T-helper 2 cell treated with Interferon-gamma antibody and Interleukin-4, amounts not matched to agents 100 ng/mL and 5 ng/mL, for 36 hours (primary cell): ENCODE measurements around the gene PER1. TPM values are rescaled to one million over a fixed set of nuclear protein-coding genes. Genes with fewer than 3 reads are reported as not detected.
"Not testable (repeated sequence)": the region's sequence is repeated elsewhere in the genome, so short reads cannot be mapped to it uniquely, and the experiment has no call there.

Experiments
- intact Hi-C: fragments of 100-400 bp; cut with micrococcal nuclease; formaldehyde crosslinking; loops from one replicate; pipeline ENCODE4 v1.15.1; 2023
- total RNA-seq: library from RNA; stranded (reverse); gene quantifications from 2 replicates; pipeline ENCODE4 v1.2.3, GENCODE V29; 2022

Gene PER1
- total RNA-seq, 1 donor from 2014 or later = 26.4 TPM

DNA sequence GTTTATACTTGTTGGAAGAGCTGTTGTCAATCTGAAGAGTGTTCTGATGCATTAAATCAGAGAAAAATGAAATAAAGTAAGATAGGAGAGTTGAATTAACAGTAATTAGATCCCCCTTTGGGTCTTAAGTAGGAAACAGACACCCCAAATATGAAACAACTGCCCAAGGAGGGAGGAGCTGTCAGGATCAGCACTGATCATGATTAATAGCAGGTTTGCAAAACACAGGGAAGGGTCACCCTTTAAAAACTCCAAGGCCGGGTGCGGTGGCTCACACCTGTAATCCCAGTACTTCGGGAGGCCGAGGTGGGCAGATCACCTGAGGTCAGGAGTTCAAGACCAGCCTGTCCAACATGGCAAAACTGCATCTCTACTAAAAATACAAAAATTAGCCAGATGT, 45.2 kb downstream of the PER1 start:
- intact Hi-C loops = not testable (repeated sequence)

DNA sequence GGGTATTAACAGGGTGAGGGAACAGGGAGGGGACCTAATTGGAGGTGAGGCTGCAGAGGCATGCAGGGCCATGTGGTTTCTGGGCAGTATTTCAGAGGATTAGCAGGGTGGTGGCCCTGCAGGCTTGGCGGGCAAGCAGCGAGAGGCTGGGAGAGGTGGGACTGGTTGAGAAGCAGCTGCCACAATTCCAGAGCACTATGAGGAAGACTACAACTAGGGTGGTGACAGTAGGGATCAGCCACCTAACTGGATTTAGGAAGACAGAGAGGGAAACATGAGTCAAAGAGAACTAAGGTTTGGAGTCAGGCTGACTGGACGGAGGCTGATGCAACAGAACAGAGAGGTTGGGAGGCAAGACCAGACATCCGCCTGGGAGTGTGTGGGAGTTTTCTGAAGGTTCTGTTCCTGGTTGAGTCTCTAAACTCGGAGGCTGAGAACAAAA, 46.2 kb downstream of the PER1 start:
- intact Hi-C loops = no loop called here

- intact Hi-C loops = no loop called here
Observed at GRCh38 chr17:8104911-8105310, 47.3 kb downstream of the PER1 start.

DNA sequence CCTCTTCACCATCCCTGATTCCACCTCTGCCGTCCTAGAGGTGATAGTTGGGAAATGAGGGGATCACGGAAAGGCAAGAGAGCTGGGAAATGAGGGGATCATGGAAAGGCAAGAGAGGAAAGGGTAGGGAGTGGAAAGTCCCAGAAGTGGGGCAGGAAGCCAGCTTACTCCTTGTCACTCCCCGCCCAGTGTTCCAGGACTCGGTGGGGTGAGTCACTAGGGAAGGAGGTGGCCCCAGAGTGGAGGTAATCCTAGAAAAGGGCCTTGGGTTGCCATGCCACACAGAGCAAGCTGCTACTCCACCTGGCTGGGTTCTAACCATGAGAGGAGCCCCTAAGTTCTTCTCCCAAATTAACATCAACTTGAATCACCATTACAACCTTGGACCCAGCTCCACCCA, 48.7 kb downstream of the PER1 start:
- intact Hi-C loops = no loop called here

GRCh38 chr17:8101721-8102120, 50.5 kb downstream of the PER1 start:
- intact Hi-C loops = no loop called here

DNA sequence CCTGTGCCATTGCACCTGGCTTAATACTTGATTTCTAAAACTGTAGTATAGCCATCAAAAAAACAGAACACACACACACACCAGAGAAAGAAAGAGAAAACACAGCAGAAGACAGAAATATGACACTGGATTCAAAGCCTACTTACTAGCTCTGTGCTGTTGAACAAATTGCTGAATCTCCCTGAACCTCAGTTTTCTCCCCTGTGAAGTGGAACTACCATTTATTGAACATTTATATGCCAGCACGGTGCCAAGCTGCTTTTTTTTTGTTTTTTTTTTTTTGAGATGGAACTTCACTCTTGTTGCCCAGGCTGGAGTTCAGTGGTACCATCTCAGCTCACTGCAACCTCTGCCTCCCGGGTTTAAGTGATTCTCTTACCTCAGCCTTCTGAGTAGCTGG, 51.4 kb downstream of the PER1 start:
- intact Hi-C loops = no loop called here

DNA sequence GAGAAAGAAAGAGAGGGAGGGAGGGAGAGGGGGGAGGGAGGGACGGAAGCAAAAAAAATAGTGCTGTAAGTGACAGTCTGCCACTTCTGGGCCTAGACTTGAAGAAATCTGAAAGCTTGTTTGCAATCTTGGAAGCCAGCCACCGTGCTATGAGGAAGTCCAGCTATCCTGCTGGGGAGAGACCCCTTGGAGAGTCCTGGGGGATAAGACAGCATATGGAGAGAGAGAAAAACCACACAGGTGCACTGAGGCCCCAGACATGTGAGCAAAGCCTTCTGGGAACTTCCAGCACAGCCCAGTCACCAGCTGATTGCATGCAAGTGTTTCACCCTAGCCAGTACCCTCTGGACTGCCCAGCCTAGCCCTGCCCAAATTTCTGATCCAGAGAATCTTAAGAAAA, 52.1 kb downstream of the PER1 start:
- intact Hi-C loops = no loop called here

- intact Hi-C loops = no loop called here
Observed at GRCh38 chr17:8096541-8096940, 55.7 kb downstream of the PER1 start.

DNA sequence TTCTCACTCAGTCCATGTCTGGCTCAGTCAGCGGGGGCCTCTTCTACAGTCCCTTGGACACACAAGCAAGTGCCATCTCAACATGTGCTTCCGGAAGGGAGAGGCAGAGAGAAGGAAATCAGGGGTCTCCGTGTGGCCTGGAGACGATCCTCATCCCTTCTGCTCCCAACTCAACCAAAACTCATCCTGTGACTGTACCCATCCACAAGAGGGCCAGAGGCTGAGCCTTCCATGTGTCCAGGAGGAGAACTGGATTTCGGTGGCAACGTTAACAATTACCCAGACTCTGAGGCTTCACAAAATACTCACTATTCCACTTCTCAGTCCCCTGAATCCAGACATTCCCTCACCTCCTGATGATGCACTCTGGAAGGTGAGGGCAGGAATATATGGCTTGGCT, 56.8 kb downstream of the PER1 start:
- intact Hi-C loops = loop anchor here (2.0 kb wide), 1 partner anchor 15 kb away; no protein-coding TSS in a partner anchor

DNA sequence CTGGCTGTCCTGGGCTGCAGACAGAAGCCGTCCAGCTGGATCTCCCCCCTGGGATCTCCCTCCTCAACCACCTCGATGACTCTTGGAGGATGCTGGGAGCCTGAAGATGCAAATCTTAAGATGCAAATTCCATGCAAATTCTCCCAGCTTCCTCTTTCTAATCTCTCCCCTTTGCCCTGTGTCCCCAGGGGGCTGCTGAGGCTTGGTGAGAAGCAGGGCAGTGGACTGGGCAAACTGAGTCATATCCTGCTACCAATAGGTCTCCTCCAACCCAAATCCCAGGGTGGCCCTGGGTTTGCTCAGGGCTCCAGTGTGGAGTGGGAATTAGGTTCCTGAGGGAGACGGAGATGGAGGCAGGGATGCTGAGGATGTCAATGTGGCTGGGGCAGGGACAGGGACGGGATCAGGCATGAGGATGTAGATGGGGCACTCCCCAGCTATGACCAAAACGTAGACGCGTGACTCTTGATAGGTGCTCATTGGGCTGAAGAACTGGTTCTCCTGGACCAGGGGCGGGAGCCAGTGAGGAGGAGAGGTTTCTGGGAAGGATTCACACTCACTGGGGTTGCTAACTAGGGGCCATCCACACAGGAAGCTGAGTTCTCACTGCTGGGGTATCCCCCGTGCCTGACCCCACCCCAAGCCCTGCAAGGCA, 61.0 kb downstream of the PER1 start:
- intact Hi-C loops = no loop called here

Other genes with a start within 250 kb of the PER1 start
- 3.6 TPM in 2 replicates for gene RNF227, start 236.1 kb downstream of the PER1 start, total RNA-seq
- 9.2 and 10.7 TPM in 2 replicates for gene KCNAB3, start 222.5 kb downstream of the PER1 start, total RNA-seq
- 216 and 217 TPM in 2 replicates for gene TRAPPC1, start 220.5 kb downstream of the PER1 start, total RNA-seq
- 54.4 and 58.1 TPM in 2 replicates for gene CNTROB, start 220.2 kb downstream of the PER1 start, total RNA-seq
- gene GUCY2D, start 149.8 kb downstream of the PER1 start, total RNA-seq = 0.05 TPM in 1 of 2 replicates, not detected in the other
- gene ALOX15B, start 113.3 kb downstream of the PER1 start, total RNA-seq = not detected in 2 replicates
- gene ALOX12B, start 64.7 kb downstream of the PER1 start, total RNA-seq = not detected in 2 replicates
- not detected in 2 replicates for gene ALOXE3, start 33.9 kb downstream of the PER1 start, total RNA-seq
- 0.55 and 0.61 TPM in 2 replicates for gene HES7, start 28.3 kb downstream of the PER1 start, total RNA-seq
- 64.6 and 67.0 TPM in 2 replicates for gene VAMP2, start 10.5 kb upstream of the PER1 start, total RNA-seq
- 26.1 and 26.4 TPM in 2 replicates for gene TMEM107, start 24.0 kb upstream of the PER1 start, total RNA-seq
- 11.5 and 11.6 TPM in 2 replicates for gene BORCS6, start 37.8 kb upstream of the PER1 start, total RNA-seq
- 153 and 157 TPM in 2 replicates for gene AURKB, start 58.2 kb upstream of the PER1 start, total RNA-seq
- gene CTC1, start 95.7 kb upstream of the PER1 start, total RNA-seq = 90.7 and 97.9 TPM in 2 replicates
- 91.7 and 100 TPM in 2 replicates for gene PFAS, start 96.9 kb upstream of the PER1 start, total RNA-seq
- gene RANGRF, start 136.3 kb upstream of the PER1 start, total RNA-seq = 63.0 and 63.4 TPM in 2 replicates
- gene SLC25A35, start 143.0 kb upstream of the PER1 start, total RNA-seq = 16.3 and 17.2 TPM in 2 replicates
- gene ARHGEF15, start 157.8 kb upstream of the PER1 start, total RNA-seq = 0.05 and 0.61 TPM in 2 replicates
- gene ODF4, start 187.4 kb upstream of the PER1 start, total RNA-seq = not detected in 2 replicates
- 2,155 and 2,200 TPM in 2 replicates for gene RPL26, start 230.8 kb upstream of the PER1 start, total RNA-seq
- gene RNF222, start 245.4 kb upstream of the PER1 start, total RNA-seq = 0.05 TPM in 1 of 2 replicates, not detected in the other